DOHH2 (cell line): ENCODE measurements around the gene TTC16.

Experiments used
- H3F3A ChIP-seq: fragments of 200-600 bp; sonication (generic), shearing (Covaris generic); 2 replicates; pipeline ENCODE4 v1.6.0; 2016; ENCODE audit warnings: antibody characterized with exemption, mild to moderate bottlenecking; ENCODE audit not compliant: control insufficient read depth, insufficient read depth
- H3K27ac ChIP-seq: fragments of 200-600 bp; sonication (generic); 2 replicates; pipeline ENCODE4 v1.5.1; 2014; ENCODE audit warnings: low read depth, mild to moderate bottlenecking, low read length, moderate library complexity
- H3K27me3 ChIP-seq: fragments of 200-600 bp; sonication (generic); 2 replicates; pipeline ENCODE4 v1.6.1; 2014; ENCODE audit warnings: mild to moderate bottlenecking, low read length, mixed read lengths; ENCODE audit not compliant: control insufficient read depth
- H3K36me3 ChIP-seq: fragments of 200-600 bp; sonication (generic); 2 replicates; pipeline ENCODE4 v1.6.1; 2014; ENCODE audit warnings: mild to moderate bottlenecking, low read length, moderate library complexity, mixed read lengths; ENCODE audit not compliant: control insufficient read depth
- H3K4me1 ChIP-seq: fragments of 200-600 bp; sonication (generic); 2 replicates; pipeline ENCODE4 v1.6.1; 2014; ENCODE audit warnings: mild to moderate bottlenecking, low read length, mixed read lengths; ENCODE audit not compliant: control insufficient read depth
- H3K4me2 ChIP-seq: fragments of 200-600 bp; sonication (generic); 2 replicates; pipeline ENCODE4 v1.6.0; 2014; ENCODE audit warnings: mild to moderate bottlenecking, low read length, moderate library complexity
- H3K4me3 ChIP-seq: fragments of 200-600 bp; sonication (generic); 2 replicates; pipeline ENCODE4 v1.5.1; 2014; ENCODE audit warnings: mild to moderate bottlenecking, low read length, mixed read lengths
- H3K79me2 ChIP-seq: fragments of 200-600 bp; sonication (generic); 2 replicates; pipeline ENCODE4 v1.6.1; 2014; ENCODE audit warnings: mild to moderate bottlenecking, low read length, mixed read lengths; ENCODE audit not compliant: control insufficient read depth
- H3K9me2 ChIP-seq: fragments of 200-600 bp; sonication (generic); replicated peaks from 2 replicates; pipeline ENCODE4 v1.6.1; 2014; ENCODE audit warnings: mild to moderate bottlenecking, low read length, mixed read lengths; ENCODE audit not compliant: control insufficient read depth
- H3K9me3 ChIP-seq: fragments of 200-600 bp; sonication (generic); 2 replicates; pipeline ENCODE4 v1.6.1; 2014; ENCODE audit warnings: antibody characterized with exemption, low read length, mixed read lengths; ENCODE audit not compliant: control insufficient read depth, insufficient read depth
- H4K20me1 ChIP-seq: fragments of 200-600 bp; sonication (generic); 2 replicates; pipeline ENCODE4 v1.6.0; 2014; ENCODE audit warnings: low read depth, mild to moderate bottlenecking, antibody characterized with exemption, low read length, moderate library complexity; ENCODE audit not compliant: control insufficient read depth, insufficient read depth
- CTCF ChIP-seq: fragments of 200-600 bp; sonication (generic); IDR thresholded peaks from one replicate; pipeline ENCODE4 v1.5.1; 2014; ENCODE audit warnings: antibody characterized with exemption, mild to moderate bottlenecking, low read depth, low read length; ENCODE audit not compliant: poor library complexity, severe bottlenecking
- EZH2phosphoT487 ChIP-seq: fragments of 200-600 bp; sonication (generic); IDR thresholded peaks from 2 replicates; pipeline ENCODE4 v1.6.1; 2017; ENCODE audit warnings: borderline replicate concordance, mild to moderate bottlenecking, antibody characterized with exemption, low read length, moderate library complexity, mixed read lengths

The TTC16 gene

GRCh38 chr9:127721391-127721821, 5.5 kb downstream of the TTC16 start:
- Histone ChIP-seq H3K27ac (no peak overlapping the region), H3K79me2 (no peaks in the 10 kb centered on the region), H3K4me3 (no peak overlapping the region), H4K20me1 (no peaks in the 10 kb centered on the region), H3K9me2 (no peaks in the 10 kb centered on the region), H3K27me3 (0 out of 2 replicates have a peak, but pooled peaks cover 3% of the 10 kb centered on the region), H3K4me2 (no peak overlapping the region), H3K9me3 (no peaks in the 10 kb centered on the region), H3F3A (no peaks in the 10 kb centered on the region), H3K36me3 (no peaks in the 10 kb centered on the region), H3K4me1 (peaks cover 17% of the 10 kb centered on the region)
- TF ChIP-seq CTCF = no peak
- no peak for TF ChIP-seq EZH2phosphoT487

- H4K20me1 ChIP-seq = no peaks in the 10 kb centered on the region
- no peak overlapping the region for H3K4me3 ChIP-seq
- H3K27me3 ChIP-seq = 0 out of 2 replicates have a peak, but pooled peaks cover 3% of the 10 kb centered on the region
- H3K9me3 ChIP-seq = no peaks in the 10 kb centered on the region
- H3K36me3 ChIP-seq = no peaks in the 10 kb centered on the region
- no peak overlapping the region for H3K27ac ChIP-seq
- peaks cover 17% of the 10 kb centered on the region for H3K4me1 ChIP-seq
- no peak for TF ChIP-seq EZH2phosphoT487
- no peak for TF ChIP-seq CTCF
- no peaks in the 10 kb centered on the region for H3K9me2 ChIP-seq
- H3K79me2 ChIP-seq = no peaks in the 10 kb centered on the region
- no peaks in the 10 kb centered on the region for H3F3A ChIP-seq
- no peak overlapping the region for H3K4me2 ChIP-seq
Observed at GRCh38 chr9:127722055-127722745, 6.3 kb downstream of the TTC16 start.

- Histone ChIP-seq H3K27me3 (0 out of 2 replicates have a peak, but pooled peaks cover 3% of the 10 kb centered on the region), H3K4me3 (no peak overlapping the region), H3K36me3 (no peaks in the 10 kb centered on the region), H3K79me2 (no peaks in the 10 kb centered on the region), H3K9me2 (no peaks in the 10 kb centered on the region), H3K4me1 (peaks cover 17% of the 10 kb centered on the region), H3K27ac (no peak overlapping the region), H3K9me3 (no peaks in the 10 kb centered on the region), H4K20me1 (no peaks in the 10 kb centered on the region), H3F3A (no peaks in the 10 kb centered on the region), H3K4me2 (no peak overlapping the region)
- TF ChIP-seq EZH2phosphoT487 (no peak), CTCF (no peak)
Observed at GRCh38 chr9:127723013-127723412, 7.1 kb downstream of the TTC16 start.
